ENCODE results near the gene KLK10. TPM values are rescaled to one million over a fixed set of nuclear protein-coding genes. Genes with fewer than 3 reads are reported as not detected.
A peak's percentile ranks its signal among the peaks of the same experiment; 100 is the strongest.

Gene KLK10
- polyA plus RNA-seq, 1 donor (not counting 4 experiments of a cell fraction or from before 2014, with no cell fraction given): 56.3 TPM

GRCh38 chr19:51065221-51065960, 45.9 kb upstream of the KLK10 start:
- Histone ChIP-seq H3K36me3 (ENCODE audit: control insufficient read depth in 2 of 2, extremely low read depth in 1 of 2, insufficient read depth in 2 of 2, low read length in 2 of 2) (no peaks in the 10 kb centered on the region), H3K9ac (ENCODE audit: control insufficient read depth, extremely low read depth, insufficient read depth, low read length) (no peak overlapping the region), H3K27me3 (ENCODE audit: control insufficient read depth, extremely low read depth, insufficient read depth, low read length) (peaks cover 18% of the 10 kb centered on the region), H3K9me1 (ENCODE audit: control insufficient read depth, extremely low read depth, insufficient read depth, low read length) (no peaks in the 10 kb centered on the region), H3K4me2 (ENCODE audit: control insufficient read depth, extremely low read depth, insufficient read depth, low read depth, low read length) (peak overlapping the region; percentile 49), H3K9me3 (ENCODE audit: control insufficient read depth, low read depth, low read length) (no peaks in the 10 kb centered on the region), H3K27ac (ENCODE audit: control insufficient read depth, insufficient read depth, low read length) (no peak overlapping the region), H3K79me2 (ENCODE audit: control insufficient read depth, insufficient read depth, low read length) (no peaks in the 10 kb centered on the region), H4K20me1 (ENCODE audit: control insufficient read depth, extremely low read depth, insufficient read depth, low read length) (no peaks in the 10 kb centered on the region), H3K4me3 (ENCODE audit: control insufficient read depth in 2 of 3, extremely low read depth in 1 of 3, insufficient read depth in 2 of 3, low read depth in 1 of 3, low read length in 3 of 3) (peak overlapping the region; percentile 9 to 21 (median 17)), H3K4me1 (ENCODE audit: control insufficient read depth, extremely low read depth, insufficient read depth, low read length) (peaks cover 3% of the 10 kb centered on the region), H2AFZ (ENCODE audit: control insufficient read depth, low read length) (peak overlapping the region; percentile 31)
- FAIRE-seq (no peak), DNase-seq (ENCODE audit: low read depth, low spot score) (no peak)
- TF ChIP-seq EZH2 (IDR thresholded peaks at IDR 0.05; ENCODE audit: low read length) (no peak), CTCF (optimal IDR thresholded peaks at IDR 0.05 in 1 of 3, IDR thresholded peaks at IDR 0.05 in 1 of 3, conservative IDR thresholded peaks at IDR 0.05 in 1 of 3; ENCODE audit: extremely low read depth in 1 of 3, insufficient read depth in 2 of 3, low read length in 3 of 3) (no peak)
- dilution Hi-C loops (cut with MboI; ENCODE audit: extremely low pct_ligation_motif_present, low sequenced_read_pairs): no loop called here

GRCh38 chr19:51064534-51065220, 45.2 kb upstream of the KLK10 start, which contains the start of gene KLK13:
TSS of gene KLK13 (minus strand) at chr19:51065092. CDS start at chr19:51065067, 25 bp downstream.
- DNase-seq (ENCODE audit: low read depth, low spot score): no peak

More at GRCh38 chr19:51064534-51065220, 45.2 kb upstream of the KLK10 start, which contains the start of gene KLK13:
- Histone ChIP-seq H3K4me1 (ENCODE audit: control insufficient read depth, extremely low read depth, insufficient read depth, low read length) (peaks cover 3% of the 10 kb centered on the region), H3K9ac (ENCODE audit: control insufficient read depth, extremely low read depth, insufficient read depth, low read length) (no peak within 1 kb of the TSS), H3K9me1 (ENCODE audit: control insufficient read depth, extremely low read depth, insufficient read depth, low read length) (no peaks in the 10 kb centered on the region), H3K9me3 (ENCODE audit: control insufficient read depth, low read depth, low read length) (no peaks in the 10 kb centered on the region), H2AFZ (ENCODE audit: control insufficient read depth, low read length) (peak within 1 kb of the TSS; percentile 31), H3K27ac (ENCODE audit: control insufficient read depth, insufficient read depth, low read length) (no peak within 1 kb of the TSS), H4K20me1 (ENCODE audit: control insufficient read depth, extremely low read depth, insufficient read depth, low read length) (no peaks in the 10 kb centered on the region), H3K4me2 (ENCODE audit: control insufficient read depth, extremely low read depth, insufficient read depth, low read depth, low read length) (peak within 1 kb of the TSS; percentile 49), H3K4me3 (ENCODE audit: control insufficient read depth in 2 of 3, extremely low read depth in 1 of 3, insufficient read depth in 2 of 3, low read depth in 1 of 3, low read length in 3 of 3) (peak within 1 kb of the TSS; percentile 9 to 21 (median 17)), H3K36me3 (ENCODE audit: control insufficient read depth in 2 of 2, extremely low read depth in 1 of 2, insufficient read depth in 2 of 2, low read length in 2 of 2) (no peaks in the 10 kb centered on the region), H3K27me3 (ENCODE audit: control insufficient read depth, extremely low read depth, insufficient read depth, low read length) (peaks cover 21% of the 10 kb centered on the region), H3K79me2 (ENCODE audit: control insufficient read depth, insufficient read depth, low read length) (no peaks in the 10 kb centered on the region)
- TF ChIP-seq CTCF (optimal IDR thresholded peaks at IDR 0.05 in 1 of 3, IDR thresholded peaks at IDR 0.05 in 1 of 3, conservative IDR thresholded peaks at IDR 0.05 in 1 of 3; ENCODE audit: extremely low read depth in 1 of 3, insufficient read depth in 2 of 3, low read length in 3 of 3) (no peak), EZH2 (IDR thresholded peaks at IDR 0.05; ENCODE audit: low read length) (no peak)
- FAIRE-seq: no peak
- dilution Hi-C loops (cut with MboI; ENCODE audit: extremely low pct_ligation_motif_present, low sequenced_read_pairs): no loop called here
